ENCODE measurements around the gene FAM43A.

FAM43A gene

GRCh38 chr3:194685718-194686413 lies at the start of gene FAM43A:
Gene FAM43A, plus strand, starts transcription at chr3:194685883. Its CDS starts 944 bp downstream, at chr3:194686827.
- DNase-seq (ENCODE audit: low read depth): peak; percentile 94

- no peak for DNase-seq (ENCODE audit: low read depth)
Measured at GRCh38 chr3:194637066-194637465, 48.6 kb upstream of the FAM43A start.

GRCh38 chr3:194637541-194638400 lies 47.9 kb upstream of the FAM43A start:
- no peak for DNase-seq (ENCODE audit: low read depth)

GRCh38 chr3:194638991-194639605 lies 46.6 kb upstream of the FAM43A start:
- DNase-seq (ENCODE audit: low read depth): no peak

- DNase-seq (ENCODE audit: low read depth): no peak
Measured at GRCh38 chr3:194640829-194641228, 44.9 kb upstream of the FAM43A start.

- no peak for DNase-seq (ENCODE audit: low read depth)
Measured at GRCh38 chr3:194642769-194643168, 42.9 kb upstream of the FAM43A start.

- no peak for DNase-seq (ENCODE audit: low read depth)
Measured at GRCh38 chr3:194647747-194648146, 37.9 kb upstream of the FAM43A start.

- no peak for DNase-seq (ENCODE audit: low read depth)
Measured at GRCh38 chr3:194654443-194654842, 31.2 kb upstream of the FAM43A start.

GRCh38 chr3:194657439-194657838 lies 28.2 kb upstream of the FAM43A start:
- no peak for DNase-seq (ENCODE audit: low read depth)

- no peak for DNase-seq (ENCODE audit: low read depth)
Measured at GRCh38 chr3:194658477-194659242, 27.0 kb upstream of the FAM43A start.

- DNase-seq (ENCODE audit: low read depth): no peak
Measured at GRCh38 chr3:194659778-194660177, 25.9 kb upstream of the FAM43A start.

- DNase-seq (ENCODE audit: low read depth): no peak
Measured at GRCh38 chr3:194661374-194661773, 24.3 kb upstream of the FAM43A start.

- no peak for DNase-seq (ENCODE audit: low read depth)
Measured at GRCh38 chr3:194661946-194662345, 23.7 kb upstream of the FAM43A start.

- DNase-seq (ENCODE audit: low read depth): no peak
Measured at GRCh38 chr3:194664857-194665256, 20.8 kb upstream of the FAM43A start.

- no peak for DNase-seq (ENCODE audit: low read depth)
Measured at GRCh38 chr3:194667363-194667762, 18.3 kb upstream of the FAM43A start.

GRCh38 chr3:194671511-194671899 lies 14.2 kb upstream of the FAM43A start:
- DNase-seq (ENCODE audit: low read depth): no peak

GRCh38 chr3:194671900-194672808 lies 13.5 kb upstream of the FAM43A start, which contains the start of gene LSG1:
Gene LSG1, minus strand, starts transcription at chr3:194672191. Its CDS starts 29 bp downstream, at chr3:194672162.
- DNase-seq (ENCODE audit: low read depth): peak; percentile 91

GRCh38 chr3:194672876-194673275 lies 12.8 kb upstream of the FAM43A start:
- DNase-seq (ENCODE audit: low read depth): no peak

GRCh38 chr3:194673761-194674160 lies 11.9 kb upstream of the FAM43A start:
- DNase-seq (ENCODE audit: low read depth): no peak

GRCh38 chr3:194675081-194675640 lies 10.5 kb upstream of the FAM43A start:
- DNase-seq (ENCODE audit: low read depth): no peak

- no peak for DNase-seq (ENCODE audit: low read depth)
Measured at GRCh38 chr3:194675680-194676079, 10.0 kb upstream of the FAM43A start.
